Keratinocyte (primary cell): ENCODE results near the gene UPK3A.
A peak's percentile ranks its signal among the peaks of the same experiment; 100 is the strongest.

Source experiments
- EZH2 ChIP-seq: IDR thresholded peaks from one replicate; pipeline ENCODE4 v1.6.1; 2012; ENCODE audit warnings: inconsistent platforms, mild to moderate bottlenecking, low read length, moderate library complexity
- TF ChIP-seq, protein P1 (sequence below), 3 experiments: IDR thresholded peaks in 1 of 3; conservative IDR thresholded peaks in 1 of 3; optimal IDR thresholded peaks in 1 of 3; 2 replicates in 2 of 3; 3 replicates in 1 of 3; pipeline versions ENCODE3 to v1.5.1; 2011; ENCODE audit warnings: low read length in 3 of 3, mild to moderate bottlenecking in 3 of 3, moderate library complexity in 2 of 3, control low read depth in 1 of 3, inconsistent platforms in 1 of 3; ENCODE audit not compliant: insufficient read depth in 2 of 3; ENCODE audit errors: extremely low read depth in 1 of 3

DNA sequence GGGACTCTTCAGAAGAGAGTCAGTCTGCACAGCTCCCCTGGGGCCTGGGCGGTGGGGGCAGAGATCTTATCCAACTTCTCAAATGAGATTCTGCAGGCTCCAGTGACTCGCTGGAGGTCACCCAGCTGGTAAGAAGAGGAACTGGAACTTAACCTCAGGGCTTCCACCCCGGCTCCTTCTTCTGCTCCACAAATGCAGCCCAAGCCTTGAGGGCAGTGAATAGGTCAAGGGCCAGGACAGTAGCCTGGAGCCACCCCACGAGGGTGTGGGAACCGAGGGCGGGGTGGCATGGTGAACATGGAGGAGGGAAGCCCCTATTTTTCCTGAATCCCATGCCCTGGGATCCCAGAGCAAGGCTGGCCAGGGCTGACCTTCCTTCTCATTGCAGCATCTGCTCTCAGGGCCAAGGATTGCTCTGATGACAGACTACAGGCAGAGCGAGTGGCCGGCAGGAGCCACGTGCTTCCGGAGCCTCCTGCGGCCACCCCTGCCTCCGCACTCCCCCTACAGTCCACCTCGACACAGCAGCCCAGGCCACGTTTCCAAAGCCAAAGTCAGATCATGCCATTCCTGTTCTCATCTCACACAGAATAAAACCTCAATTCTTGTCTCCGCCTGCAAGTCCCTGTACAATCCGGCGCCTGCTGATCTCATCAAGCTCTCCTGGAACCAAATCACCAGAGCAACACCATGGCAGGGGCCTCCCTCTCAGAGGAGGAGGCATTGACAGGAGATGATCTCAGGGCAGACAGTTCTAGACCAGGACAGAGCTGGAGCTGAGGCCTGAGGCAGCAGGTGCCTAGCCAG lies 21.1 kb upstream of the UPK3A start:
- TF ChIP-seq, protein P1, sequence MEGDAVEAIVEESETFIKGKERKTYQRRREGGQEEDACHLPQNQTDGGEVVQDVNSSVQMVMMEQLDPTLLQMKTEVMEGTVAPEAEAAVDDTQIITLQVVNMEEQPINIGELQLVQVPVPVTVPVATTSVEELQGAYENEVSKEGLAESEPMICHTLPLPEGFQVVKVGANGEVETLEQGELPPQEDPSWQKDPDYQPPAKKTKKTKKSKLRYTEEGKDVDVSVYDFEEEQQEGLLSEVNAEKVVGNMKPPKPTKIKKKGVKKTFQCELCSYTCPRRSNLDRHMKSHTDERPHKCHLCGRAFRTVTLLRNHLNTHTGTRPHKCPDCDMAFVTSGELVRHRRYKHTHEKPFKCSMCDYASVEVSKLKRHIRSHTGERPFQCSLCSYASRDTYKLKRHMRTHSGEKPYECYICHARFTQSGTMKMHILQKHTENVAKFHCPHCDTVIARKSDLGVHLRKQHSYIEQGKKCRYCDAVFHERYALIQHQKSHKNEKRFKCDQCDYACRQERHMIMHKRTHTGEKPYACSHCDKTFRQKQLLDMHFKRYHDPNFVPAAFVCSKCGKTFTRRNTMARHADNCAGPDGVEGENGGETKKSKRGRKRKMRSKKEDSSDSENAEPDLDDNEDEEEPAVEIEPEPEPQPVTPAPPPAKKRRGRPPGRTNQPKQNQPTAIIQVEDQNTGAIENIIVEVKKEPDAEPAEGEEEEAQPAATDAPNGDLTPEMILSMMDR (optimal IDR thresholded peaks at IDR 0.05 in 1 of 3, IDR thresholded peaks at IDR 0.05 in 1 of 3, conservative IDR thresholded peaks at IDR 0.05 in 1 of 3; ENCODE audit: extremely low read depth in 1 of 3, insufficient read depth in 2 of 3, low read length in 3 of 3): peak; percentile 77 to 96 (median 81)
- TF ChIP-seq EZH2: no peak
